H4 (cell line): ENCODE data around the gene ALDH18A1. TPM values are rescaled to one million over a fixed set of nuclear protein-coding genes. Genes with fewer than 3 reads are reported as not detected.
"Not testable (repeated sequence)": the region's sequence is repeated elsewhere in the genome, so short reads cannot be mapped to it uniquely, and the experiment has no call there.

Experiments
- DNase-seq: peaks from one replicate; pipeline ENCODE4 v3.0.0-alpha.2; 2015; ENCODE audit warnings: low spot score
- total RNA-seq: library from RNA; depleted of rRNA; stranded (reverse); fragments of >200 nt; shearing (Covaris generic); gene quantifications from 2 replicates; pipeline ENCODE4 v1.2.3, GENCODE V29; 2014

Gene ALDH18A1
- total RNA-seq, 1 experiment from 2014 or later, result 78.3 TPM

DNA sequence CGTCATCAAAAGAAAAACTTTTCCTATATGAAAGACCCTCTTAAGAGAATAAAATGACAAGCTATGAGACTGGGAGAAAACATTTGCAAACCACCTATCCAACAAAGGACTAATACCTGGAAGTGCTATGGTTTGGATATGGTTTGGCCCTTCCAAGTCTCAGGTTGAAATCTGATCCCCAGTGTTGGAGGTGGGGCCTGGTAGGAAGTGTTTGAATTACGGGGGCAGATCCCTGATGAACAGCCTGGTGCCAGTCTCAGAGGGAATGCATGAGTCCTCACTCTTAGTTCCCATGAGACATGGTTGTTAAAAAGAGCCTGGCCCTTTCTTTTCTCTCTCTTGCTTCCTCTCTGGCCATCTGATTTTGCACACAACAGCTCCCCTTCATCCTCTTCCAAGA, 6.3 kb downstream of the ALDH18A1 start:
- DNase-seq, result no peak

DNA sequence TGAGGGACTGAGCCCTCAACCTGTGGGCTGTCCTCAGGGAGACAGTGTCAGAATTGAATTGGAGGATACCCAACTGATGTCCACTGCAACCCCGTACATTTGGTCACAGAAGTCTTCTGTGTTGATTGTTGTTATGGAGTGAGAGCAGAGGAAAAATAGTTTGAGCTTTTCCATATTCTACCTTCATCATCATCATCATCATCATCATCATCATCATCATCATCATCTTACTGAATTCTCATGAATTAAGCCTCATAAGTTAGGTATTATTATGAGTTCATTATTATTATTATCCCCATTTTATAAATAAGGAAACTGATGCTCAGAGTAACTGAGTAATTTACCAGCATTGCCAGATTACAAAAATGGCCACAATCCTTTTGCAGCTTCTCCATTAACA, 8.4 kb downstream of the ALDH18A1 start:
- DNase-seq, result no peak

DNA sequence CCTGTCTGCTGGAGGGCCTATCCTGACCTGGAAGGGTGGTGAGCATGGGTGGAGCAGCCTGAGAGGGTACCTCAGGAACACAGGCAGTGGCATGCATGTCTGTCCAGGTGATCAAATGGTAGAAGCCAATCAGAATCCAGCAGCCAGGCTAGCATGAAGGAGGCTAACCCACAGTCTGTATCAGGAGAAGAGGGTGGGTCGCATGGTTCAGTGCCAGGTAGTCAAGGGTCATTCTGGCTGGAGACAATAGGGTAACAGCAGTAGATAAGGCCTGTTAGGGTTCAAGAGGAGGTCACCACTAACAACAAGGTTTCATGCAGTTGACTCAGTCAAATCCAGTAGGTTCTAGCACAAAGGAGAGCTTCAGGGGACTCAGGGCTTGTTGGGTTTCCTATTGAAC, 10.4 kb downstream of the ALDH18A1 start:
- DNase-seq, result no peak

DNA sequence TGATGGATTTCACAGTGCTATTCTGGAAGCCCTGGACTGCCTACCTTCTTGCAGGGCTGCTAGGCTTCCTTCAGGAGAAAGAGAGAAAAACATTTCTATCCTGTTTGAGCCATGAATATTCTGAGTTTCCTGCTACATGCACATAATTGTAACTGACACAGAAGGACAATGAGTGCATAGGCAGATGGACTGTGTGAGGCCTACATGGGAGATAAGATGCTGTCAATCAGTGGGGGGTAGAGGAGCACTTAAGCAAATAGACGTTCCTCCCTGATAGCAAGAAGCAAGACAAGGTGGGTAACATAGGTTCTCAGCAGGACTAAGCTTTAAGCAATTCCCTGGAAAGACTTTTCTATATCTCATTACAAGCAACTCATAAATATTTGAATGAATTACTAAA, 11.6 kb downstream of the ALDH18A1 start:
- no peak for DNase-seq

DNA sequence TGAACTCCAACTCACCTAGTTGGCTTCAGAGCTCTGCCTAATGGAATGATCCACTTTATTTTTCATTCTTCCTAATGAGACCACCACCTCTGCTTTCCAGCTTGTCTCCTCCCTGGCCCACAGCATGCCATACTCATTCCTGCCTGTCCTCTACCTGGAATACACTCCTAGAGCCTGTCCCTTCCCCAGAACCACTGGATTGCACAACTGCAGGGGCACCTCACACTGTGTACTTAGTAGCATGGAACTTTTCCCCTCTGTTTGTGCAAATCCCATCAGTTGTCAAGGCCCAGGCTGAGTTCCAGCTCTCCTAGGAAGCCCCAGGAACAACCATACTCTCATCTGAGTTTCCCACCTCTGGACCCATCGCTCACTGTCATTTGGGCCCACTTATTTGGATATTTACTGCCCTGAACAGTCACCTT, 15.6 kb downstream of the ALDH18A1 start:
- no peak for DNase-seq

DNA sequence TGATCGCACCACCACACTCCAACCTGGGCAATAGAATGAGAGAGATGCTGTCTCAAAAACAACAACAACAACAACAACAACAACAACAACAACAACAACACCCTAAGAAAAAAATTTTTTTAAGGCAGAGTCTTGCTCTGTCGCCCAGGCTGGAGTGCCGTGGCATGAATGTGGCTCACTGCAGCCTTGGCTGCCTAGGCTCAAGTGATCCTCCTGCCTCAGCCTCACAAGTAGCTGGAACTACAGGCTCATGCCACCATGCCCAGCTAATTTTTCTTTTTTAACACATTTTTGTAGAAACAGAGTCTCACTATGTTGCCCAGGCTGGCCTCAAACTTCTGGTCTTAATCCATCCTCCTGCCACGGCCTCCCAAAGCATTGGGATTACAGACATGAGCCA, 18.6 kb downstream of the ALDH18A1 start:
- DNase-seq, result no peak

DNA sequence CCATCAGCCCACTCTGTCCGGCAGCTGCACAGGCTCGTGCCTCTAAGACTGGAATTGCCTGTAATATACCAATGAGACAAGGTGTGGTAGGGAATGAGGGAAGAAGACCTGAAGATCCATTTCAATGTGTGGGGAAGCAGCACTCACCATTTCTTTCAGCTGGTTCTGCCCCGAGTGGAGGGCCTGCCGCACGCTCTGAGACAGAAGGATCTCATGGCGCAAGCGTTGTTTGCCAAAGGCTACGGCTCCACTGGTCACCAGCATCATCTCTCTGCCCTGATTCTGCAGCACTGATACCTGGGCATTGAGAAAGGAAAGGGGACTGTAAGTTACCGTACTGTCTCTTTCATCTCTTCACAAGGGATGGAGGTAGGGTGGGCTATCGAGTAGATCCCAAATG, 19.4 kb downstream of the ALDH18A1 start:
- no peak for DNase-seq

DNA sequence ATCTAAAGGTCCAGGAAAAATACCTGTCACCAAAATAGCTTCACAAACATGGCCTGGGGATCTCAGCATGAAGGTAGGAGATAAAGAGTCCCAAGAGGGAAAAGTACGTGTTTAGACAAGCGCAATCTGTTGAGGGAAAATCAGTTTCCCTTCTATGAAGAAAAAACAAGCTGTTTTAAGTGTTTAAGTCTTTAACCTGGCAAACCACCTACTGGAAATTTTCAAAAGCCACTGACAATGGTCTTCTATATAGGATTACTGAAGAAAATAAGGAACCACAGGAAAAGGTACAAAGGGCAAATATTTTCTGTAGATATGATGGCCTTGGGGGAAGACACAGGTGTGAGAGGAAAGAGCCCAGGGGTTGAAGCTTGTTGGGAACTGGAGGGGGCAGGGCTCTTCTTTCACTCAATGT, 21.2 kb downstream of the ALDH18A1 start:
- DNase-seq, result no peak

DNA sequence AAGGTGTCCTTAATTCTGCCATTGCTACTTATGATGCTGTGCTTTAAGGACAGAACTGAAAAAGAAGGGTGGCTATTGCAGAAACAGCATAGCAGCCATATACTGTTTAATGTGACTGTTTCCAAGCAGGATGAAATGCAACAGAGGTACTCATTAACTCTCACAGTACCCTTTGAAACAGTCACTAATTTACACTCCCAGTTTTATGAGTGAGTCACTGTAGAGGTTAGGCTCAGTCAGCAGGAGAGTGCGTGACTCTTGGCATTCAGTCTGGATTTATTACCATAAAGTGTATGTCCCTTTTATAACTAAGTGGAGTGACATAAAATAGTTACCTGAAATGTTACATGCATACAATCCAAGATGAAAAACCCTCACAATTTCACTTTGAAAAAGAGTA, 27.7 kb downstream of the ALDH18A1 start:
- no peak for DNase-seq

DNA sequence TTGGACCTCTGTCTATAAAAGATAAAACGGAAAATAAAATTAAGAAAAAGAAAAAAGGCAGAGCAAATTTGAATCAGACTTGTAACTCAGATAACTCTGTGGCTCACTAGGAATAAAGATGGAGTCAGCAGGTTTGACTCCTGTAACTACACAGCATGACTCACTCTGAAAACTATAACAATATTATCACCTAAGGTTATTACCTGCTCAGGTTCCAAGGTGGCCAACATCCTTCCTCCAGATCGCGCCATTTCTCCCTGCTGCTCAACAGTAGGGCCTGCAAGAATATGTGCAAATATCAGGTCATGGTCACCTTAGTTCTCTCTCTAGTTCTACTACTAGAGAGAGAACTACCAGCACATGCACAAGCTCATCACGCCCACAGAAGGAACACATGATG, 30.0 kb downstream of the ALDH18A1 start:
- no peak for DNase-seq

DNA sequence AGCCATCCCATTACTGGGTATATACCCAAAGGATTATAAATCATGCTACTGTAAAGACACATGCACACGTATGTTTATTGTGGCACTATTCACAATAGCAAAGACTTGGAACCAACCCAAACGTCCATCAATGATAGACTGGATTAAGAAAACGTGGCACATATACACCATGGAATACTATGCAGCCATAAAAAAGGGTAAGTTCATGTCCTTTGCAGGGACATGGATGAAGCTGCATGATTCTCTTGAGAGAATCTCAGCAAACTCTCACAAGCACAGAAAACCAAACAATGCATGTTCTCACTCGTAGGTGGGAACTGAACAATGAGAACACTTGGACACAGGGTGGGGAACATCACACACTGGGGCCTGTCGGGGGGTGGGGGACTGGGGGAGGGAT, 36.1 kb downstream of the ALDH18A1 start:
- DNase-seq, result not testable (repeated sequence)

DNA sequence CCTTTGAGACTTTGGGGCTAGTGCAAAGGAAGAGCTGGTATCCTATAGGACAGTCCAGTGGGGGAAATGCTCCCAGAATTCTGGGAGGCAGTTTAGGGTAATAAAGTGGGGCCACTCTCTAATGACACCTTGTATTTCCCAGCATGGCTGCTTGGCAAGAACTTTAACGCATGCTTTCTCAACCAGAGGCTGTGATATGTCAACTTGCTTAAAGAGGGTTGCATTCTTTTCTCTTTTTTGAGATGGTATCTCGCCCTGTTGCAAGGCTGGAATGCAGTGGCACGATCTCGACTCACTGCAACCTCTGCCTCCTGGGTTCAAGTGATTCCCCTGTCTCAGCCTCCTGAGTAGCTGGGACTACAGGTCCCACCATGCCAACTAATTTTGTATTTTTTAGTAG, 38.4 kb downstream of the ALDH18A1 start:
- no peak for DNase-seq

DNA sequence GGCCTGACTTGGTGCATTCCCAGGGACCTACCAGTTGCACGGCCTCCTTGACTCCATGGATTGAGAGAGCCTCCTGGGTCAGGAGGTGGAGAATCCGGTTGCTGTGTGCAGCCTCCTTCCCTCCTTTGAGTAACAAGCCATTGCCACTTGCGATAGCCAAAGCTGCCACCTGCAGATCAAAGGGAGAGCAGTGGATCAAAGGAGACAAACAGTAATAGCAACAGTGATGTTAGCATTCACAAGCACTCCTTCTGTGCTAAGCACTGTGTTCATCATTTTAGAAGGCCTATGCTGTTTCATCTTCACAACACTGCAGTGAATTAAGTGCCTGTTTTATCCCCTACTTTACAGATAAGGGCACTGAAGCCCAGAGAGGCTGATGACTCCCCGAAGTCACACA, 40.1 kb downstream of the ALDH18A1 start:
- DNase-seq, result no peak

DNA sequence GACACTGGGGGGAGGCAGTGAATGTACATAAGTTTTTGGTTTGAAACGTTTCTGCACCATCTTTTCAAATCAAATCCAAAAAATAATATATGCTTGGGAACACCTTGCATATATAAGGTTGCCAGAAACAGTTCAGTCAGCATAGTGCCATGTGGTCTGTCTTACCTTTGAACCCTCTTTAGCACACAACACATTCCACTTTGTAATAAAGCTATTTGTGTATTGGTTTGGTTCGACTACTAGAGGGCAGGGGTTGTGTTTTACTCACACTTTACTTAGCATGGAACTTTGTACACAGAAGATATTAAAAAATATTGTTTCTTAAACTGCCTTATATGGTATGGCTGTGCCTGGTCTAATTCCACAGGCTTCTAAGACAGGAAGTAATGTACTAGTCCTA, 43.2 kb downstream of the ALDH18A1 start:
- DNase-seq, result no peak

DNA sequence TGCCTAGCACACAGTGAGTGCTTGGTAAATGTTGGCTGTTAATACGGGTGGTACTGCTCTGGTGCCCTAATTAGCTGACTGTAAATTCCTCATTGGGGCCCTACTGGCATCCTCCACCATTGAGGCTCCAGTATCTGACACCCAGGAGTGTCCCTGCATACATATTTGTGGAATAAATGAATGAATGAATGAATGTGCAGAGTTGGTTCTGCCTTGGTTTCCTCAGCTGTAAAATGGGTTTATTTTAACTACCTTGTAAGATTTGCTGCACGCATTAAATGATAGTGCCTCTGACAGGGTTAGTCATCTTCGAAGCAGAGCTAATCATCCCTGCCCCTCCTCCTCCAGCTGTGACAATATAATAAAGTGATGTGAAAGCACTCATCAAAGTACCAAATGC, 45.8 kb downstream of the ALDH18A1 start:
- no peak for DNase-seq

DNA sequence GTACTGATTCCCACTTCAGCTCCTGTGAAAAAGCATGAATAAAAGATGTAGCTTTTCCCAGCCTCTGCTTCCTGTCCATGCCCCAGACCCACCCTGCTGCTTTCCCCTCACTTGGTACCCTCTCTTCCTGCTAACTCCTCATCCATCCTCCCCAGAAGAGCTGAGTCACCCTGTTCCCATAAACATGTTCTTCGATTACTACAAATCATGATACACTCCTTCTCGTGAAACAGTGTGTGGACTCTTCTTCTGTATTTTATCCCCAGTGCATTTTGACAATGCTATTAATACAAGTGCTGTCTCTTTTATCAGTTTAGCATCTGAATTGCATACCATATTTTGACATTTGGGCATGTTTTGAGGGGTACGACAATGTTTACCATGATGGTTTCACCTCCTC, 49.6 kb downstream of the ALDH18A1 start:
- DNase-seq, result no peak

DNA sequence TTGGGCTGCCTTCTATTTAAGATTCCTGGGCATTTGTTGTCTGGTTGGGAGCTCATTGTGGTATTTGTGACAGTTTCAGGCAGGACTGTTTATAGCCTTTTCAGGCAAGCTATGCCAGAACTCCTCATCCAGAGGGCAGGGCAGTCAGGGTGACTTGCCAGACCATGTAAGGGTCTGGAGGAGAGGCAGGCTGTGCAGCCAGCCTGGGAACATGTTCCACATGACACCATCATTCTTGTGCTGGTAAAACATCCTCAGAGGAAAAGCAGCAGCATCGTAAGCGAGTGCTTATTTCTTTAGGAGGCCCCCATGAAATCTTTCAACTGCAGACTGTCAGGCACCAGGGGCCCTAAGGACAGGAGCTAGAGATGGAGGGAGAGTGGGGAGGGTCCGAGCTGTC, 51.3 kb downstream of the ALDH18A1 start:
- DNase-seq, result no peak

DNA sequence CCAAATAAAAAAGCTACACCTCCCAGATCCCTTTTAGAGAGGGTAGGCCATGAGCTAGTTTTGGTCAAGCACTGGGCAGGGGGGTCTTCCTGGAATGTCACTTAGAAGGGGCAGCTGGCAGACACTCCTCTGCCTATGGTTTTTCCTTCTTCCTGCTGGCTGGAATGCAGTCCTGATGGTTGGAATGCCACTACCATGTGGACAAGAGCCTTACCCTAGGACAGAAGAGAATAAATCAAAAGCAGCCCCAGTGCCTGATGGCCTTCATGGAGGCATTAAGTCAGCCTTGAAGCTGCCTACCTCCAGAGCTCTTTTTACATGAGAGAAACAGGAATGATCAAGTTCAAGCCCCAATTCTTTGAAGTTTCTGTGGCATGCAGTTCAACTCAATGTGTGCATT, 51.9 kb downstream of the ALDH18A1 start:
- DNase-seq, result no peak

DNA sequence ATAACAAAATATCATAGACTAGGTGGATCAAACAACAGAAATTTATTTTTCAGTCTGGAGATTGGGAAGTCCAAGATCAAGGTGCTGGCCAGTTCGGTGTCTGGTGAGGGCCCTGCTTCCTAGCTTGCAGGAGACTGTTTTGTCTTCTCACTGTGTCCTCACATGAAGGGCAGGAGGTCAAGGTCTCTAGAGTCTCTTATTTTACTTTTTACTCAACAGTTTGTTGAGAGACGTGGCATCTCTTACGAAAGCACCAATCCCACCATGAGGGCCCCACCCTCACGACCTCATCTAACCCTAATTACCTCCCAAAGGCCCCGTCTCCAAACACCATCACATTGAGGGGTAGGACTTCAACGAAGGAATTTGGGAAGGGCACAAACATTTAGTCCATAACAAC, 54.1 kb downstream of the ALDH18A1 start:
- DNase-seq, result no peak

DNA sequence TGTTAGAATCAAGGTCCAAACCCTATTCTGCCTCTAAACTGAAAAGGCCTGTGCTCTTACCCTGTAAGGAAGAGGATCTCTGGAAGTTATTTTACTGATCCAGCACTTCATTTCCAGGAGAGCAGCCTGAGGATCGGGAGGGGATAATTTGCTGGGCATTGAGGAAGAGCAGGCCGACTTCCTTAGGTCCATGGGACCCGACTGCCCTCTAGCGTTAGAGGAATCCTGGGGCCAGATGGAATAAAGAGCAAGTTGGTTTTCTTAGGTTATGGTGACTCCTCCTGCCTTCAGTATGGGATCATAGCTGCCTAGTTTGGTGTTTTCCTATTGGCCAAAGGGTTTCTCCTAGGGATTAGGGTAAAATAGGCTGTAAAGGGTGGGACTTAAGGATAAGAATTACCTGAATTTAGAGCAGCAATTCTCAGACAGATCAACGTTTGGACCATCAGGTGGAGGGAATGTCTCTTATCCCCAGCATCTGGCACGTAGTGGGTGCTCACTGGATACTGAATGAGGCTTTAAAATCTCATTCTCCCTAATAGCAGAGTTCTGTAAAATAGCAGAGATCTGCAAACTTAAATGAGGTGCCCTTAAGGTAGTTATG, 55.3 kb downstream of the ALDH18A1 start:
- peak; percentile 86 for DNase-seq

DNA sequence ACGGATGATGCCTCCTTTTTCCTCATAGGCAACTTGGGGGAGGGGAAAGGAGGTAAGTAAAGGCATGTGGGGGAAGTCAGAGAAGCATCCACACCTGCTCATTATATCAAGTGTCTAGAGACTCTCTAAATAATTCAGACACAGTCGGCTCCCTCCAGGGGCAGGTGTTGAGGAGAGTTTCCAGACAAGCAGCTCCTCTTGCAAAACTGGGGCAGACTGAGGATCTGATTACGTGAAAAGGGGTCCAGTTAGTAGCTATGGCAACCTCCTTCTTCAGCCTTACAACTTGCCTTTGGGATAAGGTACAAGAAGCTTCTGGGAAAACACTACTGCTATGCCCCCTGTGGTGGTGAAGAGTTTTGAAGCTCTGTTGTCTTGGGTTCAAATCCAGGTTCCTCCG, 56.4 kb downstream of the ALDH18A1 start:
- DNase-seq, result no peak

DNA sequence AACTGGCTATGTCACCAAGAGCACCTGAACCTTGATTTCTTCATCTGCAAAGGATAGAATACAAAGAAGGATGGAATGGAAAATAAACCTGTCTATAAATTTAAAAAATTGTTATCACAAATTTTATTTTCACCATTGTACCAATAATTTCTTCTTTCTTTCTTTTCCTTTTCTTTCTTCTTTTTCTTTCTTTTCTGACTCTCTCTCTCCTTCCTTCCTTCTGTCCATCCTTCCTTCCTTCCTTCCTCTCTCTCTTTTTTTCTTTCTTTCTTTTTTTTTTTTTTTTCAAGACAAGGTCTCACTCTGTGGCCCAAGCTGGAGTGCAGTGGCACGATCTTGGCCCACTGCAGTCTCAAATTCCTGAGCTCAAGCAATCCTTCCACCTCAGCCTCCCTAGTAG, 58.7 kb downstream of the ALDH18A1 start:
- no peak for DNase-seq

DNA sequence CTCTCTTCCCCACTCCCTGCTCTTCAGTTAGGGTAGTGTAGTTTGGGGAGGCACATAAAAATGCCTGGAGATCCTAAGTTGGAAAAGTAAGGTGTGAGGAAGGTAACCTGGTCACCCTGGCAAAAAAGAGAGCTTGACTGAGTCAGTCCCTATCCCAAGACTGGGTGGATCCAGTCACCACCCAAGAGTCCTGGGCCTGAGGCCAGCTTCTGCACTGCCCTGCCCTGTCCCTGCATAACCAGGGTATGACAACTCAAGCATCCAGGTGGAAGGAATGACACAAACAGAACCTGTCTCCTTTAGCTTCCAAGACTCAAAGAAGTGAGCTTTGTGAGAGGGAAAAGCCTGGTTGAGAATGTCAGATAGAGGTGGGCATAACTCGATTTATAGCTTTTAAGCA, 68.5 kb downstream of the ALDH18A1 start:
- DNase-seq, result no peak

DNA sequence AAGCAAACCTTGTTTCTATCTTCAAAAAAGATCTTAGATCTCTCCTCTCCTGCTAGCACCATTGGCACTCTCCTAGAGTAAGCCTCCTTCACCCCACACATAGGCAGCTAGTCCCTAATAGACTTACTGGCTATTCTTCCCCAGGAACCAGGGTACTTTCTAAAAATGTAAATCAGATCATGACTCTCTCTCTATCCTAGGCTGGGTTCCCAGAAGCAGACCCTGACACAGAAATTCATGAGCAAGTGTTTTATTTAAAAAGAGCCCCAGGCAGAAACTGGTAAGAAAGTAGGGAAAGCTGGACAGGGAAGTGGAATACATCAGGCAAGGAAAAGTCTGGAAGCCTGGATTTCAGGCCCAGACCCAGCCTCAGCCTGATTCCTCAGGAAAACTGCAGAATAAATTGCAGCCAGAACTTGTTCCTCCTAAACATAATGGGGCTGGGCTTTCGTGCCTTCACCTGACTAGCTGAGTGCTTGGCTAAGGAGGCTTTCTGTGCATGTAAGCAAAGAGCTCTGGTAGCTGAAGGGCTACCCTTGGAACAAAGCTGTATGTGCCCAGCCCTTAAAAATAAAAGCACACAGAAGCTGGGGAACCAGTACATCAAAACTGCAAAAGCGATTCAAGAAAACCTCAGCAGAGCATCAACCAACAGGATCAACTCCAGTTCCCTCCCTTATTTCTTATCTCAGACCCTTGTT, 76.5 kb downstream of the ALDH18A1 start:
- DNase-seq, result no peak
